Measurements from ENCODE around the gene TRAPPC13.

- TF ChIP-seq CTCF (IDR thresholded peaks at IDR 0.05) (no peak), EZH2 (IDR thresholded peaks at IDR 0.05; ENCODE audit: borderline replicate concordance, insufficient read depth, low read depth, low read length, poor library complexity, severe bottlenecking) (no peak)
Measured at GRCh38 chr5:65695896-65696295, 71.1 kb downstream of the TRAPPC13 start.

All from B cell (primary cell).